Astrocyte (in vitro differentiated cells and primary cell): ENCODE measurements around the gene CLEC20A.

Source experiments
- CTCF ChIP-seq: IDR thresholded peaks from 2 replicates; pipeline ENCODE4 v1.5.1; 2011; ENCODE audit warnings: low read depth, mild to moderate bottlenecking, inconsistent platforms, low read length, moderate library complexity; ENCODE audit not compliant: insufficient read depth
- EZH2 ChIP-seq: IDR thresholded peaks from 2 replicates; pipeline ENCODE4 v1.6.1; 2012; ENCODE audit warnings: mild to moderate bottlenecking, low read length, inconsistent platforms; ENCODE audit not compliant: insufficient read depth

GRCh38 chr1:178543290-178543607 lies 46.5 kb upstream of the CLEC20A start:
- TF ChIP-seq CTCF (no peak), EZH2 (no peak)
